HCT116 (cell line): Measurements from ENCODE around the gene CROT. TPM values are rescaled to one million over a fixed set of nuclear protein-coding genes. Genes with fewer than 3 reads are reported as not detected.

Experiments used
- ATAC-seq: fragments of 200-7000 bp; cut with Tn5 transposase; 2 replicates; pipeline ENCODE4 v1.9.1; 2020; ENCODE audit warnings: mild to moderate bottlenecking, moderate library complexity
- BruUV-seq: library from RNA; stranded (reverse); fragments of 400-500 nt; replicated peaks from 2 replicates; lab custom pipeline; 2021; lab: Mats Ljungman, UMichigan
- CTCF ChIA-PET: fragments of 300-600 bp; sonication (Branson Sonifier 250); formaldehyde crosslinking; loops from one replicate; lab custom pipeline; 2021; ENCODE audit warnings: antibody characterized with exemption; lab: Charles Lee
- POLR2A ChIA-PET: fragments of 300-600, 350-600 bp; sonication (Branson Sonifier 250); formaldehyde crosslinking; loops from one replicate; lab custom pipeline; 2021; ENCODE audit warnings: antibody characterized with exemption; lab: Charles Lee
- RAD21 ChIA-PET, 2 experiments: fragments of 300-600 bp; sonication (Branson Sonifier 250); formaldehyde crosslinking; loops; one replicate each; lab custom pipeline; 2023; ENCODE audit warnings: low total read pairs in 2 of 2; ENCODE audit not compliant: uncharacterized antibody in 2 of 2, unreplicated experiment in 2 of 2, low non-redundant PET in 1 of 2; lab: Charles Lee
- DNase-seq: peaks from one replicate; pipeline ENCODE4 v3.0.0-alpha.2; 2010; ENCODE audit warnings: low read depth, low spot score
- H2AFZ ChIP-seq: fragments of 200-600 bp; shearing (Covaris generic), sonication (generic); 2 replicates; pipeline ENCODE4 v1.6.1; 2017; ENCODE audit warnings: low read depth, mixed run types, mixed read lengths, antibody characterized with exemption, low read length; ENCODE audit not compliant: poor library complexity, severe bottlenecking
- H3K27ac ChIP-seq: 2 replicates; pipeline ENCODE4 v1.5.1; 2012; ENCODE audit warnings: low read depth, low read length
- H3K27me3 ChIP-seq: fragments of 200-600 bp; sonication (generic); 2 replicates; pipeline ENCODE4 v1.6.1; 2016; ENCODE audit warnings: mixed run types, low read length, mixed read lengths; ENCODE audit not compliant: insufficient read depth
- H3K36me3 ChIP-seq, 2 experiments: fragments of 200-500 bp in 1 of 2; fragments of 200-600 bp in 1 of 2; sonication (Bioruptor generic) in 1 of 2; sonication (generic) in 1 of 2; 2 replicates each; pipeline versions ENCODE4 v1.5.1 to v1.6.1; 2014 to 2016; ENCODE audit warnings: low read length in 2 of 2, inconsistent platforms in 1 of 2, mixed read lengths in 1 of 2, mixed run types in 1 of 2; ENCODE audit not compliant: insufficient read depth in 2 of 2, control insufficient read depth in 1 of 2
- H3K4me1 ChIP-seq, 2 experiments: fragments of 200-600 bp in 1 of 2; sonication (generic) in 1 of 2; 2 replicates each; pipeline versions ENCODE4 v1.5.1 to v1.6.1; 2012 to 2017; ENCODE audit warnings: low read length in 2 of 2, inconsistent platforms in 1 of 2, mild to moderate bottlenecking in 1 of 2, mixed read lengths in 1 of 2, mixed run types in 1 of 2, moderate library complexity in 1 of 2; ENCODE audit not compliant: insufficient read depth in 2 of 2, control insufficient read depth in 1 of 2
- H3K4me2 ChIP-seq: fragments of 200-600 bp; sonication (generic); 2 replicates; pipeline ENCODE4 v1.6.1; 2017; ENCODE audit warnings: mixed run types, low read length, mixed read lengths
- H3K4me3 ChIP-seq, 2 experiments: fragments of 200-600 bp in 1 of 2; sonication (generic) in 1 of 2; replicated peaks in 1 of 2; 2 replicates each; pipeline ENCODE4 v1.5.1; 2011 to 2016; ENCODE audit warnings: low read length in 2 of 2, control low read depth in 1 of 2, low read depth in 1 of 2, mild to moderate bottlenecking in 1 of 2, mixed read lengths in 1 of 2, mixed run types in 1 of 2
- H3K79me2 ChIP-seq: fragments of 200-600 bp; sonication (generic); 2 replicates; pipeline ENCODE4 v1.6.1; 2017; ENCODE audit warnings: mild to moderate bottlenecking, mixed run types, low read length, moderate library complexity, mixed read lengths; ENCODE audit not compliant: insufficient read depth
- H3K9ac ChIP-seq: fragments of 200-600 bp; sonication (generic); 2 replicates; pipeline ENCODE4 v1.6.1; 2016; ENCODE audit warnings: low read length, mixed read lengths
- H3K9me2 ChIP-seq: fragments of 200-600 bp; sonication (generic), shearing (Covaris generic); 2 replicates; pipeline ENCODE4 v1.6.1; 2017; ENCODE audit warnings: mixed run types, mild to moderate bottlenecking, moderate library complexity; ENCODE audit not compliant: insufficient read depth
- H3K9me3 ChIP-seq, 2 experiments: fragments of 200-500 bp in 1 of 2; fragments of 200-600 bp in 1 of 2; sonication (Bioruptor generic) in 1 of 2; sonication (generic) in 1 of 2; 2 replicates each; pipeline ENCODE4 v1.6.1; 2014 to 2017; ENCODE audit warnings: low read length in 2 of 2, mixed read lengths in 2 of 2, inconsistent platforms in 1 of 2, low read depth in 1 of 2, mild to moderate bottlenecking in 1 of 2, mixed run types in 1 of 2, moderate library complexity in 1 of 2; ENCODE audit not compliant: control insufficient read depth in 1 of 2, insufficient read depth in 1 of 2
- H4K20me1 ChIP-seq: fragments of 200-600 bp; sonication (generic), shearing (Covaris generic); 2 replicates; pipeline ENCODE4 v1.6.1; 2017; ENCODE audit warnings: mixed run types, mild to moderate bottlenecking, moderate library complexity; ENCODE audit not compliant: insufficient read depth
- CBX3 ChIP-seq: IDR thresholded peaks from 2 replicates; pipeline ENCODE4 v1.6.1; 2012; ENCODE audit warnings: low read depth
- FOSL1 ChIP-seq: IDR thresholded peaks from 2 replicates; pipeline ENCODE4 v1.6.1; 2012; ENCODE audit warnings: low read depth
- SIN3A ChIP-seq: IDR thresholded peaks from 2 replicates; pipeline ENCODE4 v1.6.1; 2012; ENCODE audit warnings: low read depth
- SP1 ChIP-seq: IDR thresholded peaks from 2 replicates; pipeline ENCODE4 v1.6.1; 2012; ENCODE audit warnings: low read depth
- SRF ChIP-seq: IDR thresholded peaks from 2 replicates; pipeline ENCODE4 v1.6.1; 2012; ENCODE audit warnings: low read depth
- TCF7L2 ChIP-seq: IDR thresholded peaks from 2 replicates; pipeline ENCODE4 v1.7.0; 2011; ENCODE audit warnings: borderline replicate concordance, inconsistent platforms; ENCODE audit not compliant: insufficient read depth, insufficient read length; ENCODE audit errors: extremely low read depth
- ZFX ChIP-seq: fragments of 450-650 bp; IDR thresholded peaks from 2 replicates; pipeline ENCODE4 v1.6.1; 2017
- intact Hi-C: fragments of 100-400 bp; cut with micrococcal nuclease; formaldehyde crosslinking; loops from 2 replicates; pipeline ENCODE4 v1.10.0; 2022
- total RNA-seq: library from RNA; stranded (reverse); gene quantifications from one replicate; pipeline ENCODE4 v1.2.1, GENCODE V29; 2021; ENCODE audit not compliant: unreplicated experiment
- TF ChIP-seq, protein P1 (sequence below): IDR thresholded peaks from 2 replicates; pipeline ENCODE4 v1.6.1; 2011; ENCODE audit warnings: mild to moderate bottlenecking, low read length, moderate library complexity; ENCODE audit not compliant: insufficient replicate concordance; ENCODE audit errors: extremely low read depth
- TF ChIP-seq, protein P2 (sequence below): IDR thresholded peaks from 2 replicates; pipeline ENCODE4 v1.6.1; 2012; ENCODE audit warnings: low read depth
- TF ChIP-seq, protein P3 (sequence below): IDR thresholded peaks from 2 replicates; pipeline ENCODE4 v1.6.1; 2012

The CROT gene
- total RNA-seq, 1 experiment from 2014 or later: 0.07 TPM

- TF ChIP-seq TCF7L2 (no peak), CBX3 (no peak), SIN3A (no peak), FOSL1 (no peak), ZFX (no peak), SRF (no peak), SP1 (no peak)
- TF ChIP-seq, protein P1, sequence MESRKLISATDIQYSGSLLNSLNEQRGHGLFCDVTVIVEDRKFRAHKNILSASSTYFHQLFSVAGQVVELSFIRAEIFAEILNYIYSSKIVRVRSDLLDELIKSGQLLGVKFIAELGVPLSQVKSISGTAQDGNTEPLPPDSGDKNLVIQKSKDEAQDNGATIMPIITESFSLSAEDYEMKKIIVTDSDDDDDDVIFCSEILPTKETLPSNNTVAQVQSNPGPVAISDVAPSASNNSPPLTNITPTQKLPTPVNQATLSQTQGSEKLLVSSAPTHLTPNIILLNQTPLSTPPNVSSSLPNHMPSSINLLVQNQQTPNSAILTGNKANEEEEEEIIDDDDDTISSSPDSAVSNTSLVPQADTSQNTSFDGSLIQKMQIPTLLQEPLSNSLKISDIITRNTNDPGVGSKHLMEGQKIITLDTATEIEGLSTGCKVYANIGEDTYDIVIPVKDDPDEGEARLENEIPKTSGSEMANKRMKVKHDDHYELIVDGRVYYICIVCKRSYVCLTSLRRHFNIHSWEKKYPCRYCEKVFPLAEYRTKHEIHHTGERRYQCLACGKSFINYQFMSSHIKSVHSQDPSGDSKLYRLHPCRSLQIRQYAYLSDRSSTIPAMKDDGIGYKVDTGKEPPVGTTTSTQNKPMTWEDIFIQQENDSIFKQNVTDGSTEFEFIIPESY: no peak
- TF ChIP-seq, protein P2, sequence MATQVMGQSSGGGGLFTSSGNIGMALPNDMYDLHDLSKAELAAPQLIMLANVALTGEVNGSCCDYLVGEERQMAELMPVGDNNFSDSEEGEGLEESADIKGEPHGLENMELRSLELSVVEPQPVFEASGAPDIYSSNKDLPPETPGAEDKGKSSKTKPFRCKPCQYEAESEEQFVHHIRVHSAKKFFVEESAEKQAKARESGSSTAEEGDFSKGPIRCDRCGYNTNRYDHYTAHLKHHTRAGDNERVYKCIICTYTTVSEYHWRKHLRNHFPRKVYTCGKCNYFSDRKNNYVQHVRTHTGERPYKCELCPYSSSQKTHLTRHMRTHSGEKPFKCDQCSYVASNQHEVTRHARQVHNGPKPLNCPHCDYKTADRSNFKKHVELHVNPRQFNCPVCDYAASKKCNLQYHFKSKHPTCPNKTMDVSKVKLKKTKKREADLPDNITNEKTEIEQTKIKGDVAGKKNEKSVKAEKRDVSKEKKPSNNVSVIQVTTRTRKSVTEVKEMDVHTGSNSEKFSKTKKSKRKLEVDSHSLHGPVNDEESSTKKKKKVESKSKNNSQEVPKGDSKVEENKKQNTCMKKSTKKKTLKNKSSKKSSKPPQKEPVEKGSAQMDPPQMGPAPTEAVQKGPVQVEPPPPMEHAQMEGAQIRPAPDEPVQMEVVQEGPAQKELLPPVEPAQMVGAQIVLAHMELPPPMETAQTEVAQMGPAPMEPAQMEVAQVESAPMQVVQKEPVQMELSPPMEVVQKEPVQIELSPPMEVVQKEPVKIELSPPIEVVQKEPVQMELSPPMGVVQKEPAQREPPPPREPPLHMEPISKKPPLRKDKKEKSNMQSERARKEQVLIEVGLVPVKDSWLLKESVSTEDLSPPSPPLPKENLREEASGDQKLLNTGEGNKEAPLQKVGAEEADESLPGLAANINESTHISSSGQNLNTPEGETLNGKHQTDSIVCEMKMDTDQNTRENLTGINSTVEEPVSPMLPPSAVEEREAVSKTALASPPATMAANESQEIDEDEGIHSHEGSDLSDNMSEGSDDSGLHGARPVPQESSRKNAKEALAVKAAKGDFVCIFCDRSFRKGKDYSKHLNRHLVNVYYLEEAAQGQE: no peak
- TF ChIP-seq, protein P3, sequence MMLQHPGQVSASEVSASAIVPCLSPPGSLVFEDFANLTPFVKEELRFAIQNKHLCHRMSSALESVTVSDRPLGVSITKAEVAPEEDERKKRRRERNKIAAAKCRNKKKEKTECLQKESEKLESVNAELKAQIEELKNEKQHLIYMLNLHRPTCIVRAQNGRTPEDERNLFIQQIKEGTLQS: no peak
- no peaks in the 10 kb centered on the region for H3K9me3 ChIP-seq
- ChIA-PET POLR2A (no interaction called here), RAD21 (no interaction called here), CTCF (no interaction called here)
- H3K79me2 ChIP-seq: no peaks in the 10 kb centered on the region
- no peak overlapping the region for H3K9ac ChIP-seq
- ATAC-seq: no peak
- H4K20me1 ChIP-seq: no peaks in the 10 kb centered on the region
- no peak for DNase-seq
- no peaks in the 10 kb centered on the region for H3K27me3 ChIP-seq
- H3K27ac ChIP-seq: no peak overlapping the region
- no peak overlapping the region for H3K4me2 ChIP-seq
- H3K36me3 ChIP-seq: no peaks in the 10 kb centered on the region
- no TSS peak for BruUV-seq
- no peaks in the 10 kb centered on the region for H3K4me1 ChIP-seq
- intact Hi-C loops: no loop called here
- no peaks in the 10 kb centered on the region for H3K9me2 ChIP-seq
- H3K4me3 ChIP-seq: no peak overlapping the region
- H2AFZ ChIP-seq: no peak overlapping the region
Measured at GRCh38 chr7:87380905-87381304, 35.4 kb downstream of the CROT start.
